ENCODE results near the gene BICC1.

BICC1 gene

DNA sequence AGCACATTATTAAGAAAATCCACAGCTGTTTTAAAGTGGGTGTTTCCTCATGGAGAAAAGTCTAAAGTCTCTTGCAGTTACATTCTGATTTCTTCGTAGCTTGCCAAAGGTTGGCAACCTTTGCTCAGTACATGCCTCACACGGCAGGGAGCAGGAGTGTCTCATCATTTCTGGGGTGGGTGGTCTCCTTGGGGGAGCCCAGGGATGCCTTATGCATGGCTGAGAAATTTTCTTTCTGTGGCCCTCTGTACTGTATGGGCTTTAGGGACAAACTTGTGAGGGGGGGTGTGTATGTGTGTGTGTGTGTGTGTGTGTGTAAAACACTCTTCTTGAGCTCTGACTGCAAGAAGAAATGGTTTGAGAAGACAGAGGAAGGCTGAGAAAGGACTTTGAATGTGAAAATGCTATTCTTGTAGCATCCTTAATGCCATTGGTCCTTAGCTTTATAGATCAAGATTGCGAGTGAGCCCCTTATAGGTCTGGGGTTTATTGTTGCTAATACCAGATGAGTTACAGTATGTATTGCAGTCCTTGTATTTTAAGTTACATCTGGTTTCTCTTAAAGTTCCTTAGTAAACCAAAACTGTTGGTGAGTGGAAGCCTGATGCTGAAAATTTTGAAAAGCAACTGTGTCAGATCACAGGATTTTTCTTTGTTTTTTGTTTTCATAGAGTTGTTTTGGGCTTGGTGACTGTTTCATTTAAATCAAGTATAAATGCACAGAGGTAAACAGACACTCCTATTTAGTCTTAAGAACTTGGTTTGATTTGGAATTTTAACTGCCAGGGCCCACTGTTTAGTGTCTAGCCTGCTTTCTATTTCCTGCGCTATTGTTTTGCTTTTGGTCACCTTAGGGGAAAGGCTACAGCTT is 242.0 kb downstream of the BICC1 start:
- DNase-seq = no peak

DNA sequence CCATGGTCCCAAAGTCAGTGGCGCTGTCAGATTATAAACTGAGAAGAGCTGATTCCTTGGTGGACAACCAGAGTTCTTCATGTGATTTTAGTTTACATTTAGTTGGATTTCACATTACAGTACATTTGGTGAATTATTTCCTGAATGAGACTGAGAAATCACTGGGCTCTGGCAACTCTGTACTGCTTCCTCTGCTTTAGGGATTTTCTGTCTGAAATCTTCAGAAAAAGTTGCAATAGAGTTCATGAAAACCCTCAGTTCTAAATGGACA is 242.6 kb downstream of the BICC1 start:
- DNase-seq = no peak

DNA sequence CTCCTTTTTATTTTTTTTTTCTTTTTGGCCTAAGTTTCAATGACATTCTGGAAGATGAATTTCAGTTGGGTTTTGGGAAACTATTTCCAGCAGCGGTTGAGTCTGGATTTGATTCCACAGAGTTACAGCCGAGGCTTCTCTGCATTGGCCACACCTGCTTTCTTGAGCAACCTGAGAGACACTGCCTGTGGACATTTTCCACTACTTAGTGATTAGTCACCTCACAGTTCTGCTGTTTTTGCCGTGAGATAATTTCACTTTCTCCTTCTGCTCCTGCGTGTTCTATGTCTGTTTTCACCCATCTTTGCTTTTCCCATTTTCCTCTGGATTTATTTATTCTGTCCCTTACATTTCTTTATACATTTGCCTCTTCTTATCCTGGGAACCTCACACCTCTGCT is 243.0 kb downstream of the BICC1 start:
- no peak for DNase-seq

DNA sequence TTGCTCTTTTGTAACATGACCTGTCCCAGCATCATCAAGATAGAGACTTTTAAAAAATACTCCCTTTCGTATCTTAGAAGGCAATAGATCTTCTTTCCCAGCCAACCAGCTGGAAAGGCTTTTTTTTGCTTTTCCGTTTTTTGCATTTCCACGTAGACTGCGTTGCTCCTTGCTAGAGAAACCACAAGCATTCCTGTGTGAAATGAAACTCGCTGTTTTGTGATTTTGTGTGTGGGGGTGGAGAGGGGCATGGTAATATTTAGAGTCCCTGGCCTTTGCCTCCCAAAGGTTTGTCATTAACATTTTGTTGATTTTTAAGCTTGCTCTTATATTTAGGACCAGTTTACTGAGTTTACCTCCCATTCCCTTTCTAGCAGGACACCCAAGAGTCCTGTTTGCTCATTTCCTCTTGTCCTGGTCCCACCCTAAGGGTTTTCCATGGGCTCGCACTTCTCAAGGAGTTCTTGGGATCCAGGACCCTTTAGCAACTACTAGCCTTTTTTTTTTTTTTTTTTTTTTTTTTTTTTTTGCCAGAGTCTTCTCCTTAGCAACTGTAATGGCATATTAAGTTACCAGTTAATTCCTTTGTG is 243.6 kb downstream of the BICC1 start:
- no peak for DNase-seq

DNA sequence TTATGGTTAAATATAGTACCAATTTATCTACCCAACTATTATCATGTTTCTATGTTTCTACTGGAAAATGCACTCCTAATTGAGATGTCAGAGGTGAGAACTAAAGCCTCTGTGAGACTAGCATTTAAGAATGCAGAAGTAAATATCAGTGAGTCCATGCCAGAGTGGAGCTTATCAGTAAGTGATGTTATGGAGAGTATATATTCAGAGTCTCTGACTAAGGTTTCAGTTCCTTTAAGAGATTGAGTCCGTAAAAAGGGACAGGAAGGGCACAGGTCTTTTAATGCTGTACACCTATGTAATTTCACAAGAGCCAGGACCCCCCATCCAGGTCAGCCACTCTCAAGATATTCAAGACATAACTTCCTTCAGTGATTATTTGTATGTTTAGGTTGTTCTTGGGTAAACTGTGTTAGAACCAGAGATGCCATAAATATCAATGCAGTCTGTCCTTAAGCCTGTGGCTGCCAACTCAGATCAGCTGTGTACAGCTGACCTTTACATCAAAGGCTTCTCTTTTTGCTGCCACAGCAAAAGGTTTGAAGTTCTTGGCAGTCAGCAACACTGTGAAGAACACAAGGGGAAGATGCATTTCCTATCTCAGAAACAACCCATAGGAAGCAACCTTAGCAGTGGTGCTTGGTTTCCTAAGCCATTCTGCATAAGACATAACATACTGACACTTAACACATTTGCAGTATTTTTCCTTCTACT is 244.8 kb downstream of the BICC1 start:
- DNase-seq = no peak

DNA sequence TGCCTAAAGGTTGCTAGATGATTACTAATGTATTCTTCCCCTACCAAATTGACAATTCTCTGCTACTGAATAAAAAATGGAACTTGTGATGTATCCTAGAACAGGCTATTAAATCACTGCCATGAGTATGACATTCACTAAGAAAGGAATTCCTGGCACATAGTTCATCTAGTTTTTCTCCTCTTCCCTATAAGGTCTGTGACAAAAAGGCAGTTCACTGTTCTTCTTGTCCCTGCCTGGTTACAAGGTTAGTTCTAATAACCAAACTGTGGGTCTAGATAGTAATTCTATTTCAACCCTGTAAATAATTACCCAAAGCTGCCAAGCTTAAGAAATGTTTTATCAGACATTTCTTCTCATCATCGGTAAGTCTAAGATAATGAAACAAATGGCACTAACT is 245.6 kb downstream of the BICC1 start:
- no peak for DNase-seq

DNA sequence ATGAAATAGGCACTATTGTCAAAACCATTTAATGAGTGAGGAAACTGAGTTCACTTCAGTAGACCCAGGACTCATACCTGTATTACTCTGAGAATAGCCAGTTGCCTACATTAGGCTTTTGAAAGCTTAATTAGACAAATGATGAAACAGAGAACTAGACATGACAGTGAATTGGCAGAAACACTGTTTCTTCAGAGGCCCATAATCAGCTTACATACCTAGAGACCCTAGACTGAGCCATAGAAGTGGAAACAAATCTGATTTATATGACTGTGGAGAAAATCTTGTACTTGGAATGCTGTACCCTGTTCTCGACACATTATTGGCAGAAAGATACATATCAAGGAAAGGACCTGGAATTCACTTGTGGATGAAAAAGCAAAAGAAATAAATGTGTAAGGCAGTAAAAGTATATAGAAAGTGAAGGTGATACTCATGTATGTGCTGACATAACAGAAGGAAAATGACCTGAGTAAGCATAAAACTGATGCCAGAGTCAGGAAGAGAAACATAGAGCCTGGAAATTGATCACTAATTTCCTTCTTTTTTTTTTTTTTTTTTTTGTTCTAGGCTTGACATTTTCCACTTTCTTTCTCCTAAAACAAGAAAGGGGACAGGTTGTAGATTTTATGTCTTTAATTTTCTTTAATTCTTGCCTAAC is 251.5 kb downstream of the BICC1 start:
- DNase-seq = no peak

DNA sequence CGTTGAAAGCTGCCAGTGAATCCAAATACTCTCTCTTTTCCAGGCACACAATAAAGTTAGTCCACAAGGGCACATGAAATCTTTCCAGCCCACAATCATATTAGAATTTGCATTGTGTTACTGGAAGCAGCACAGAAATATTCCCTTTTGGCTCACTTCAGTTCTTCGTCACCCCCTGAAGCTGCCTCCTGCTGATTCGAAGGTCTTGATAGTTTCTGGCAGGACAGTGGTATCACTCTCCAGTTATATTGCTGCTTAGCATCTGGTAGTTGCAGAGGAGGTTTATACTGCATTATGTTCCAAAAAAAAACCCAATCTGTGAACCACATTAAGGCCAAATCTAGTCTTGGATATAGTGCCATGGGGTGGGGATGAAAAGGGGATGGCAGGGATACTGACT is 253.2 kb downstream of the BICC1 start:
- DNase-seq = no peak

DNA sequence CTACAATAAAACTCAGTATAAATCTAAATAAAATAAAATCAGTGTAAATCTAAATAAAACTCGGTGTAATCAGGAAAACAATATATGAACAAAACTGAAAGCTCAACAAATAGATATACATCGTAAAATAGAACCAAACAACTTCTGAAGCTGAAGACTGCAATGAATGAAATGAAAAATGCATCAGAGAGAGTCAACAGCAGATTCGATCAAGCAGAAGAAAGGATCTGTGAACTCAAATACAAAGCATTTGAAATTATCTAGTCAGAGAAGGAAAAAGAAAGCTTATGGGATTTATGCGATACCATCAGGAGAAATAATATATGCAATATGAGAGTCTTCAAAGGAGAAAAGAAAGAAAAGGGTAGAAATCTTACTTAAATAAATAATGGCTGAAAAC is 255.0 kb downstream of the BICC1 start:
- DNase-seq = no peak

DNA sequence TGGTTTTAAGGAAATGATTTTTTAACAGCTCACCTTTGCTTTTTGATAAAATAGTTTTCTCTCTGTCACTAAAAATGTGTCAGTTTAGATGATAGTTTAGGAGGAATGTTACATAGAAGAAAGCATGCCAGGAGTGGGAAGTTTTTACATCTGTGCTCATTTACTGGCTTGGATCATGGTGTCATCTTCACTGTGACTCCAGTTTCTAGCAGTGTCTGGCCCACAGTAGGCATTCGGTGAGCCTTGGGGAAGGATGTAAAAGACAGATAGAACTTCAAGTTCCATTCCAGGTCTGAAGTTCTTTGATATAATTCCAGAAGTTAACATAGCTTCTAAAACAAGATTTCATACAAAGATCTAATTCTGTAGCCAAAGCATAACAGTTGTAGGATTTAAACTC is 259.2 kb downstream of the BICC1 start:
- DNase-seq = no peak

DNA sequence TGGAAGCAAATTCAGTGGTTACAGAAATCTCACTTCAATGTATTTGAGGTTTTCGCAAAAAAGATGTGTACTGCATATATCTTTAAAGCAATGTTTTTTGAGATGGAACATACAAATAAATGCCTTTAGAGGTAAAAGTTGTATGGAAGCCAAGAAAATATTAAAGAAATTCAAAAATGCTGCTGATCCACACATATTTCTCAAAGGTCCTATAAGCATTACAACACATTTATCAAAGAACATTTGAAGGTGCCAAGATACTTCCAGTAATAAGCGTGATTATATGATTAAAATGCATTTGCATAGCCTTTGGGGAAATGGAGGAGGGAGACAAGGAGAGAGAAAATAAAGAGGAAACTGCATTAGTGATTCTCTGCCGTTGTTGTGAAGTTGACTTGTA is 260.1 kb downstream of the BICC1 start:
- DNase-seq = no peak

DNA sequence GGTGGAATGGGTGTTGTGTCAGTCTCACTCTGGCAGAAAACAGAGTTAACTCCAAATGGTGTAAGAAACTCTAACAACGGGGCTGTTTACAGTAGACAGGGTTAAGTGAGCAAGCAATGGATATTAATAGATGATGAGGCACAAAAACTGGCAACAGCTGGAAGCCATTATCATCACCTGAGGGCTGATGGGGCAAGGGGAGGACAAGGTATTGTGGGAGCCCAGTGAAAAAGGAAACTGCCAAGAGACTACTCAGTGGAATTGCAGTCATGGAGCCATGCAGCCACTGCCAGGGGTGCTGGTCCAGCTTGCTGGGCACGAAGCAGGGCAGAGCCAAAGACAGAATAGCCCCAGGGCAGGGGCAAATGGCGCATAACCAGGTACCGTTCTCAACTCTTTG is 260.7 kb downstream of the BICC1 start:
- no peak for DNase-seq

DNA sequence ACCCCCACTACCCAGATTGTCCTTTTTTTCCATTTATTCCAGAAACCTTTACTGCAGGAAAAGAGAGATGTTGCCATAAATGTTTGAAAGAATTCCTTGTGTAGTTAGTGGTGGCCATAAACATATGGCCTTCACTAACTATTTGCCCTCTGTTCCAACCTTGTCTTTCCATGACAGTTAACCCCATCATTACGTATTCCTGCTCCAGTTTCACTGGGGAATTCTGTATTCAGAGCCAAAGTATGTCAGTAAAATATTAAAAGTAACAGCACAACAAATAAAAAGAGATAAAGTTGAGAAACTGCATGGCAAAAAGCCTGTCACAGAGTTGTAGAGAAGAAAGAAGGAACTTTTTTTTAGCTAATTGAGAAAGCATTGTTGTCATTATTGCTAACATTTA is 261.3 kb downstream of the BICC1 start:
- DNase-seq = no peak

DNA sequence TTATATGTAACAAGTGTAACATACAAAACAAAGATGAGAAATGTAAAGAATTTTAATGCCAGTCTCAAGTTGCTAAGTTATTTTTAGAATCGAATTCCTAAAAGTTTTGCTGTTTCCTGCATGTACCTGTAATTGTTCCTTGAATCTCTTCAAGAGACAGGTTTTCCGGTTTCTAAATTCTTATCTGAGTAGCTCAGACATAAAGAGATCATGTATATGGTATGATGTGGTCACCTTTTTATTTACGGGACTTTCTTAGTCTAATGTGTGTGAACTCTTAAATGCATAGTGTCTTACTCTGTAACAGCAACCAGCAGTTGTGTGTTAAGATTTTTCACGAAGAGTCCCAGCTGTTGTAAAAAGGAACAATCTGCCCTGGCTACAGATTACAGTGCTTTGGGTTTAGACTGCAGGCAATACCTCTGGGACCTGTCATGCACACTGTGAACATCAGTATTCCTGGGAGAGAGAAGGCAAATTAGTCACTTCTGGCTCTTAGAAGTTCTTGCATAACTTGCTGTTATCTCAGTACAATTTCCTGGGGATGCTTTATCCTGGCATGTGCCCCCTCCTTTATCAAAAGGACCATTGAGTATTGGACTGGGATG is 263.4 kb downstream of the BICC1 start:
- DNase-seq = no peak

DNA sequence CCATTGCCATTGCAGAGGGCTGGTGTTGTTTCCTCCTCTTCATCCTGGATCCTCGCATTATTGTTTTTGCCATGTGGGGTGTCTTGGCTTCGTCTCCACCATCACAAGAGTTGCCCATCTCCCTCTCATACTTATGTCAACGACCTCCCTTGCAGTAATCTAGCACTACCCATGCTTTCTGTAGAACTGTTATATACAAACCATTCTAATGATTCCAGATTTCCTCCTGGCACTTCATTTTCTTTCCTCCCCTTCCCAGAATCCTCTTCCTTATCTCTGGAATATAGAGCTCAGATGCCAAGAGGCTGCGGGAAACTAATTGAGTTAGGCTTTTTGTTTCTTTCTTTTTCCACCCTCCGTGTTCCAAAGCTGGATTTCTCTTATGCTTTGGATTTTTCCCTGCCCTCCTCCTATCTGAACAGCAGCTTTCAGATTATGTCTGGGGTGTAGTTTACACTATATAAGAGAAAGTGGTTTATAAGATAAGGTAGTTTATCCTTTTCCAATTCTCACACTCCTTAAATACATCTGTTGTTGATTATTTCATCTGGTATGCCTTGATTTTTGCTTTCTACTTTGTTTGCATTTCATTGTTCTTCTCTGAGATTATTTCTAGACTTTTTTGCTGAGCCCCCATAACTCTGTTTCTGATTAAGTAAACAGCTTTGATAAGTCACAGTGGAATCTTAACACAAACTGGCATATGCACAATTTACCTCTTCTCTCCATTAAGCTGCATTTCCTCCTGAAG is 264.1 kb downstream of the BICC1 start:
- DNase-seq = no peak

DNA sequence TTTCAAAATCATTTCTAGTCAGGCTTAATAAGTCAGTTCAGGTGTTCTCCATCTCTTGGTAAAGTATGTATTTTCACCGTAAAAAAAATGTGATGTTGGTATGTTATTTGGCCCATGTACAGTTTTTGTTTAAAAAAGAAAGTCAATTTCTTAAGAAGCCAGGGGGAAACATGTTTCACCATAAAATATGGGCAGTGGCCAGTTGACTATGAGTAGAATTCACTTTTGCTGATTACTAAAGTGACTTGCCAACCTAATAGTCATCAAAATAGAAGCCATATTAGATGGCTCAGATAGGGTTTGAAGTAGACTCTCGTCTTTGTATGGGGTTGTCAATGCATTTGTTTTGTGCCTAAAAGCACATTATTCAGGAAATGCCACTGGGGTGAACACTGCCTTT is 266.3 kb downstream of the BICC1 start:
- no peak for DNase-seq

DNA sequence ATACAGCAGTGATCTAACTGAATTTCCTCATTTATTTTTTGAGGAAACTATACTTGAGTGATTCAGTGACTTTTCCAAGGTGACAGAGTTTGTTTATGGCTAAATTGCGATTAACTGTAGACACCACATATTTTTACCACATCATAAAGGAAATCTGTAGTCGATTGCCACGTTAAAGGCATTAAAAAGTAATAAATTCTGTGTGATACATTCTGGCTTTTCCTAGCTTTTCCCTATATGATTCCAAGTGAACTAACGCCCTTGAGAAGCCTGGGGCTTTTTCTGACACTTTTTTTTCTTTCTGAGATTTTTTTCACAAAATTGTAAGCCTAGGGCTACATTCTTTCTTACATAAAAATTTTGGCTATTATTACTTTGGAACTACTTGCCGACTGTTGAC is 266.9 kb downstream of the BICC1 start:
- no peak for DNase-seq

DNA sequence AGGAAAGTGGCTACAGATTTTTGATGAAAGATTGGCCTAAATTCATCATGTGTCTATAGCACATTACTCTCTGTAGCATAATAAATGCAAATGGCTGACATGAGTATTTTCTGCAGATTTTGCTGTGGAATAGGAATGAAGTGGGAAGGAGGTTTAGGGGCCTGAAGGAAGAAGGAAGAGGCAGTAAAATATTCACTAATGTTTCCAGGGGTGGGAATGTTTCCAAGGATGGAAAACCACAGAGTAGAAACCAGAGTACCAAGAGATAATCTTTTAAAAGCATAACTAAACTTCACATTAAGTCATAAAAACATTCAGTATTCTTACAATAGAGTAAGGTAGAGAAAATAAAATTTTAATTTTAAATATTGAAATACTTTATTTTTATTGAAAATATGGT is 267.8 kb downstream of the BICC1 start:
- no peak for DNase-seq

DNA sequence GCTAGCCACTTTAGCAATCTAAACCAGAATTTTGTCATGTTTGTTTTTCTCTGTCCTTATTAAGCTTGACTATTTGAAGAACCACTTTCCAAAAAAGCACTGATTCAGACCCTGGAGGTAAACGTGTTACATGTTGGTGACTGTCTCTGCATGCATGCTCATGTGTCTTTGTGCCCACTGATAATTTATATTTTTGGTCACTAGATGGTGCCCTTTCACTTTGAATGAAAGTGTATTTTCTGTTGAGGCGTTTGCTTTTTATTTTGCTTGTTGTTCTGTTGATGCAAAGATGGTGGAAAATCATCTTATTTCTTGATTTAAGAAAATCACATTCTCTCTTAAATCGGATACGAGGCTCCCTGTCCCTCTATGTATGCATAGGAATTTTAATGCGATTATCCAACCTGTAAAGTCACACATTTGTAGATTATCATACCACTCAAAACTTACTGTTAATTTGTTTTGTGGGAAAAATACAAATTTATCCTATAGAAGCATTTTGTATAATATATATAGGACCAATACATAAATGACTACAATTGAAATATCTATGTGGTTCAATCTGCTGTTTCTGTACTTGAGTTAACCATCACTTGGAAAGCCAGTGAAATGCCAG is 269.3 kb downstream of the BICC1 start:
- DNase-seq = no peak

DNA sequence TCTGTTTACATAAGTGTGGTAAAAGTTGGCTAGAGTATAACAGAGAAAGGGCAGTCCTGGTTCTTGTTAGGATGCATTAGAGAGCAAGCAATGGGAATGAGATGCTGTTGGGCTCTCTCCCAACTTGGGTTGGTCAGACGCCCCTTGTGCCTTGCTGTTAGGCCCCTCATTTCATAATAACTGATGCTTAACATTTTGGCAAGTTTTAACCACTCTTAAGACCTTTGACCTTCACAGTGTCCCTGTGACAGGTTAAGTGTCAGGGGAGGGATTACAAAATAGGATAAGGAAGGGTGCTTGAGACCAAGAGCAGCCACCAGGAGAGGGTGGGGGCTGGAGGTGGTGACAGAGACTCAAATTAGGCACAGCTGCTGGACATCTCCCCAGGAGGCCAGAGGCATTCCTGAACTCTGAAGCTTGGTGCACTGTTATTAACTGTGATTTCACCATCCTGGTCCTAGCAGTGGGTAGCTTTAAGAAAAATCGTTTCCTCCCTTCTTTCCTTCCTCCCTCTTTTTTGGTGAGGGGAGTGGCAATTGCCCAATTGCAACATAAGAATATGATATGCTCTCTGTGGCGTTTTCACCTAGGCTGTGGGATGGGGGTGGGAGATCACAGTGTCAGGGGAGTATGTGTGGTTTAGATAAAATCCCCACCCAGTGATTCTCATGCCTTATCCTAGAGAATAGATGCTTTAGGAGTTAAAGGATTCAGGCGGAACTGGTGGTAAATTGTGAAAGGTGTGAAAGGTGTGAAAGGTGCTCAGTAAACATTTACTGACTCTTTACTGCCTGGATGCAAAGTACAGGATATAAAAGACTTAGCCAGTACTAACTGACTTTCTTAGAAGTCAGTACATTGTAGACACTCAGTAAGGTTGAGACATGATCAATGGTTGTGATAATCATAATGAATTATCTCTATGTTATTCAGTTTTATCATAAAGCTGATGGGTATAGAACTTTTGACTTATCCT is 270.5 kb downstream of the BICC1 start:
- DNase-seq = no peak

DNA sequence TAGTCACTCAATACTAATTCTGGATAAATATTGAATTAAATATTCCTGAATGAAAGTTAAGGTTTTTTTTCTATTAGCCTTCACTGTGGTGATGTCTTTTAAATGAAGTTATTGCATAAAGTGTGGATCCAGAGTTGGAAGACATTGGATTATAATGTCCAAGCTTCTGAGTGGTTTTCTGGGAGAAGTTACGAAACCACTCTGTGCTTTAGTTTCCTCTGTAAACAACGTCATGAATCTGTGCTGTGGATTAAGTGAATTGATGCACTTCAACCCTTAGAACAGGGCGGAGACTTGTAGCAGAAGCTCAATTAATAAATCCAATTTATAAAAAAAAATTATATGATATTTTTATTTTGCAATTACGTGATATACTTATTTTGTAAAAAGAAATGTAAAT is 271.7 kb downstream of the BICC1 start:
- DNase-seq = no peak

Measured in GF-D8 (cell line).